ENCODE measurements around the gene GBA2. TPM values are rescaled to one million over a fixed set of nuclear protein-coding genes. Genes with fewer than 3 reads are reported as not detected.

Gene GBA2
- total RNA-seq, 1 donor from 2014 or later, result 44.8 TPM

DNA sequence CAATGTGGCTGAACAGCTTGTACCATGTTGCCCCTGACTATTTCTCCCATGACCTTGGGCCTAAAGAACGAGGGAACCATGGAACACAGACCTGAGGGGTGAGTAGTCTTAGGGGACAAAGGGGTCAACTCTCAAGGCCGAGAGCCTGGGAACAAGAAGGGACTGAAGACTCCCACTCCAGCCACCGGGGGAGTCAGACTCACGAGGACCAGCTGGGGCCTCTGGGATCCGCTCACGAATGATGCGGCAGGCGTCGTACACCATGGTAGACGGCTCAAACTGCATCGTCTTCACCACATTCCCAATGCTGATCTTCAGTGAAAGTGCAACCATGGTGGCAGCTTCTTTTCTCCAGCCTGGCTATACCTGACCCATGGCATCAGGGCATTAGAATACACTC lies 23.7 kb downstream of the GBA2 start:
- peaks cover 48% of the 10 kb centered on the region for H3K79me2 ChIP-seq (ENCODE audit: low read depth)
- no peaks in the 10 kb centered on the region for H3K36me3 ChIP-seq
- Mint-ChIP-seq H3K27ac (no peak overlapping the region), H3K4me1 (peaks cover 3% of the 10 kb centered on the region), H3K36me3 (peaks cover 26% of the 10 kb centered on the region), H3K4me3 (no peak overlapping the region), H3K27me3 (ENCODE audit: insufficient read depth, low read depth) (peaks cover 2% of the 10 kb centered on the region), H3K9me3 (no peaks in the 10 kb centered on the region)
- H3K4me1 ChIP-seq, result peaks cover 40% of the 10 kb centered on the region
- H3K9me3 ChIP-seq (ENCODE audit: low read depth), result no peaks in the 10 kb centered on the region
- H3K27me3 ChIP-seq, result no peaks in the 10 kb centered on the region
- no peak overlapping the region for H3K4me2 ChIP-seq
- H3F3A ChIP-seq (ENCODE audit: low read depth), result peaks cover 14% of the 10 kb centered on the region
- no peak overlapping the region for H2AFZ ChIP-seq (replicated peaks)
- H3K27ac ChIP-seq, result no peak overlapping the region
- H3K4me3 ChIP-seq, result no peak overlapping the region
- H4K20me1 ChIP-seq (ENCODE audit: low read depth), result peaks cover 6% of the 10 kb centered on the region
- no peak for DNase-seq (ENCODE audit: low spot score)
- no peak for TF ChIP-seq EZH2phosphoT487 (IDR thresholded peaks at IDR 0.05)
- TF ChIP-seq CTCF (IDR thresholded peaks at IDR 0.05), result no peak
- TF ChIP-seq EZH2 (IDR thresholded peaks at IDR 0.05), result no peak
- no peak overlapping the region for H3K9ac ChIP-seq

DNA sequence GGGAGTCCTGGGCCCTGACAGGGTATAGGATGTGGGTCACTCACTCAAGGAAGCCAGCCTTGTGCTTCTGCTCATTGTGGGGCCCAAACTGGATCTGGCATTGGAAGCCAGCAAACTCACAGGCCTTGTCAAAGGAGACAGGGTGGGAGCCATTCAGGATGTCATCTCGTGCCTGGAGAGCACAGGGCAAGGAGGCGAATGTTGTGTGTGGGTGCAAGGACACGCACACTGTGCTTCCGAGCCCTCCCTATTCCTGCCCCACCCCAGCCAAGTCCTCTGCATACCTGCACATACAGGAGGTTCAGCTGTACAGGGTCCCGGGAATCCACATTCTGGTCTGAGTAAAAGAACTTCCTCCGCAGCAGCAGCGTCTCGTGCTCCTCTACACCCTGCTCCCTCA lies 25.1 kb downstream of the GBA2 start:
- no peaks in the 10 kb centered on the region for H3K9me3 ChIP-seq (ENCODE audit: low read depth)
- Mint-ChIP-seq H3K4me1 (peaks cover 3% of the 10 kb centered on the region), H3K4me3 (no peak overlapping the region), H3K9me3 (no peaks in the 10 kb centered on the region), H3K27me3 (ENCODE audit: insufficient read depth, low read depth) (peaks cover 2% of the 10 kb centered on the region), H3K36me3 (peaks cover 33% of the 10 kb centered on the region), H3K27ac (no peak overlapping the region)
- H3K9ac ChIP-seq, result no peak overlapping the region
- TF ChIP-seq EZH2phosphoT487 (IDR thresholded peaks at IDR 0.05), result no peak
- TF ChIP-seq EZH2 (IDR thresholded peaks at IDR 0.05), result no peak
- H3K36me3 ChIP-seq, result no peaks in the 10 kb centered on the region
- H3K79me2 ChIP-seq (ENCODE audit: low read depth), result peaks cover 34% of the 10 kb centered on the region
- H3K4me2 ChIP-seq, result no peak overlapping the region
- no peak overlapping the region for H2AFZ ChIP-seq (replicated peaks)
- no peak for DNase-seq (ENCODE audit: low spot score)
- peaks cover 10% of the 10 kb centered on the region for H3F3A ChIP-seq (ENCODE audit: low read depth)
- H3K27ac ChIP-seq, result no peak overlapping the region
- no peaks in the 10 kb centered on the region for H3K27me3 ChIP-seq
- H3K4me3 ChIP-seq, result no peak overlapping the region
- peaks cover 26% of the 10 kb centered on the region for H3K4me1 ChIP-seq
- H4K20me1 ChIP-seq (ENCODE audit: low read depth), result no peaks in the 10 kb centered on the region

DNA sequence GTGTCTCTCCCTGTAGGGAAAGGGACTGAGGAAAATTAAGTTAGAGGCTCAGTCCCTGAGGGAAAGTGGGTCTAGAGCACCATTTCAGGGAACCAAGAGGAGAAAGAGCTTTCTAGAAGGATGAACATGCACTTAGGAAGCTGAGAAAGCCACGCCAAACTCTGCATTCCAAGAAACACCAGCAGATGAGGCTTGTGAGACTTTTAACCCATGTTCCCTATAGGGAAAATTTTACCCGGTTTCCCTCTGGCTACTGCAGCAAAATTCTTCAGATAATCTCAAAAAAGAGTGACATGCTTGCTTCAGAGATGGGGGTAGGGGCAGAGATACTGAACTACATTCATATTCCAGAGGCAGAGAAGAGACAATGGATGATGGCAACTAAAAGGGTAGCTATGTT lies 25.6 kb downstream of the GBA2 start:
- no peaks in the 10 kb centered on the region for H3K9me3 Mint-ChIP-seq
- no peak overlapping the region for H3K9ac ChIP-seq

More for the DNA sequence above, 25.6 kb downstream of the GBA2 start:
- Histone ChIP-seq H3K79me2 (ENCODE audit: low read depth) (peaks cover 29% of the 10 kb centered on the region), H3K4me2 (no peak overlapping the region), H4K20me1 (ENCODE audit: low read depth) (no peaks in the 10 kb centered on the region), H3K4me3 (no peak overlapping the region), H3K27me3 (no peaks in the 10 kb centered on the region), H3K9me3 (ENCODE audit: low read depth) (no peaks in the 10 kb centered on the region), H2AFZ (replicated peaks) (no peak overlapping the region), H3K27ac (no peak overlapping the region), H3F3A (ENCODE audit: low read depth) (peaks cover 5% of the 10 kb centered on the region), H3K36me3 (no peaks in the 10 kb centered on the region), H3K4me1 (peaks cover 21% of the 10 kb centered on the region)
- peaks cover 33% of the 10 kb centered on the region for H3K36me3 Mint-ChIP-seq
- H3K4me3 Mint-ChIP-seq, result no peak overlapping the region
- peaks cover 3% of the 10 kb centered on the region for H3K27me3 Mint-ChIP-seq (ENCODE audit: insufficient read depth, low read depth)
- DNase-seq (ENCODE audit: low spot score), result no peak
- no peak for TF ChIP-seq CTCF (IDR thresholded peaks at IDR 0.05)
- TF ChIP-seq EZH2 (IDR thresholded peaks at IDR 0.05), result no peak
- TF ChIP-seq EZH2phosphoT487 (IDR thresholded peaks at IDR 0.05), result no peak
- H3K4me1 Mint-ChIP-seq, result peaks cover 3% of the 10 kb centered on the region
- H3K27ac Mint-ChIP-seq, result no peak overlapping the region
